ENCODE data around the gene OR10C1.

DNA sequence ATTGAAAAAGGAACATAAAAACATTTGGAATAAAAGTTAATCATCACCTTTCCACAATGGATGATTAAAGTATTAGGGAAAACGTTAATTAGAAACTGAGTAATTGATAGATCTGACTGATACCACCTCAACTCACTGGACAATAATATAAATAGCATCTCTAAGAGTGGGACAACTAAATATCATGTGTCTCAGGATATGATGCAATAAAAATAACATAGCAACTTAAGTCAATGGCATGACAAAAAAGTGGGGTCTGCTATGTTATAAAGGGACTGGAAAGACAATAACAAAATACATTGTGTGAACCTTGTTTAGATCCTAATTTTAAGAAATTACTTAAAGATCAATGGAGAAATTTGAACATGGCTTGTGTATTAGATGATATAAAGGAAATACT, 14.0 kb upstream of the OR10C1 start:
- TF ChIP-seq, protein P1, sequence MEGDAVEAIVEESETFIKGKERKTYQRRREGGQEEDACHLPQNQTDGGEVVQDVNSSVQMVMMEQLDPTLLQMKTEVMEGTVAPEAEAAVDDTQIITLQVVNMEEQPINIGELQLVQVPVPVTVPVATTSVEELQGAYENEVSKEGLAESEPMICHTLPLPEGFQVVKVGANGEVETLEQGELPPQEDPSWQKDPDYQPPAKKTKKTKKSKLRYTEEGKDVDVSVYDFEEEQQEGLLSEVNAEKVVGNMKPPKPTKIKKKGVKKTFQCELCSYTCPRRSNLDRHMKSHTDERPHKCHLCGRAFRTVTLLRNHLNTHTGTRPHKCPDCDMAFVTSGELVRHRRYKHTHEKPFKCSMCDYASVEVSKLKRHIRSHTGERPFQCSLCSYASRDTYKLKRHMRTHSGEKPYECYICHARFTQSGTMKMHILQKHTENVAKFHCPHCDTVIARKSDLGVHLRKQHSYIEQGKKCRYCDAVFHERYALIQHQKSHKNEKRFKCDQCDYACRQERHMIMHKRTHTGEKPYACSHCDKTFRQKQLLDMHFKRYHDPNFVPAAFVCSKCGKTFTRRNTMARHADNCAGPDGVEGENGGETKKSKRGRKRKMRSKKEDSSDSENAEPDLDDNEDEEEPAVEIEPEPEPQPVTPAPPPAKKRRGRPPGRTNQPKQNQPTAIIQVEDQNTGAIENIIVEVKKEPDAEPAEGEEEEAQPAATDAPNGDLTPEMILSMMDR (conservative IDR thresholded peaks at IDR 0.05) = no peak
- no peak for TF ChIP-seq EZH2 (IDR thresholded peaks at IDR 0.05; ENCODE audit: low read depth)

Measured in PC-9 (cell line).